Activated CD8-positive, alpha-beta memory T cell treated with anti-CD3 and anti-CD28 coated beads, Interleukin-2, amount 10 ng/mL, durations not matched to agents 7 days and 5 days (primary cell): Measurements from ENCODE around the gene HSD17B14. TPM values are rescaled to one million over a fixed set of nuclear protein-coding genes. Genes with fewer than 3 reads are reported as not detected.

Source experiments
- ATAC-seq: fragments of 150-1000 bp; cut with Tn5 transposase; one replicate; pipeline ENCODE4 v1.10.0; 2021; ENCODE audit warnings: moderate library complexity
- CTCF ChIA-PET: fragments of 350-600 bp; sonication (Branson Sonifier 250); formaldehyde crosslinking; loops from one replicate; lab custom pipeline; 2021; ENCODE audit warnings: antibody characterized with exemption; lab: Charles Lee
- DNase-seq: peaks from one replicate; pipeline ENCODE4 v3.0.0-alpha.2; 2020
- H3K27ac Mint-ChIP-seq: one replicate; pipeline ENCODE4 v1.8.0; 2021; ENCODE audit warnings: mild to moderate bottlenecking, mixed read lengths
- H3K27me3 Mint-ChIP-seq: one replicate; pipeline ENCODE4 v1.8.0; 2021; ENCODE audit warnings: mixed read lengths
- H3K36me3 Mint-ChIP-seq: one replicate; pipeline ENCODE4 v1.8.0; 2021; ENCODE audit warnings: mild to moderate bottlenecking, mixed read lengths
- H3K4me1 Mint-ChIP-seq: one replicate; pipeline ENCODE4 v1.8.0; 2021; ENCODE audit warnings: mixed read lengths
- H3K4me3 Mint-ChIP-seq: one replicate; pipeline ENCODE4 v1.8.0; 2021; ENCODE audit warnings: mild to moderate bottlenecking, moderate library complexity, mixed read lengths
- H3K9me3 Mint-ChIP-seq: one replicate; pipeline ENCODE4 v1.8.0; 2022; ENCODE audit warnings: low read depth, mixed read lengths
- total RNA-seq, 2 experiments: library from RNA; stranded (reverse); gene quantifications; one replicate each; pipeline ENCODE4 v1.2.3, GENCODE V29; 2021

HSD17B14 gene
- total RNA-seq, 2 experiments from 2014 or later, result 0.38 to 0.59 TPM

- Mint-ChIP-seq H3K4me1 (peaks cover 16% of the 10 kb centered on the region), H3K27me3 (no peaks in the 10 kb centered on the region), H3K4me3 (peak overlapping the region; percentile 76), H3K36me3 (no peaks in the 10 kb centered on the region), H3K9me3 (no peaks in the 10 kb centered on the region), H3K27ac (peak overlapping the region; percentile 49)
- CTCF ChIA-PET, result interaction anchor here (0.8 to 3.7 kb wide), 9 partner anchors 26 to 191 kb away, joined by 3 to 65 read pairs (median 9); partner anchors contain the start of genes BCAT2, CA11 and NUCB1
- peak; percentile 86 for ATAC-seq
- peak; percentile 93 for DNase-seq
Measured at GRCh38 chr19:48837051-48837524, 797 bp upstream of the HSD17B14 start.

GRCh38 chr19:48835734-48836088 is 580 bp downstream of the HSD17B14 start:
- CTCF ChIA-PET, result interaction anchor here (0.7 to 3.7 kb wide), 19 partner anchors 9 to 190 kb away, joined by 3 to 65 read pairs (median 4); partner anchors contain the start of genes BCAT2, CA11, NUCB1 and RUVBL2
- peak; percentile 97 for DNase-seq
- H3K4me1 Mint-ChIP-seq, result peaks cover 16% of the 10 kb centered on the region
- H3K9me3 Mint-ChIP-seq, result no peaks in the 10 kb centered on the region
- peak overlapping the region; percentile 76 for H3K4me3 Mint-ChIP-seq
- peak overlapping the region; percentile 86 for H3K27ac Mint-ChIP-seq
- H3K27me3 Mint-ChIP-seq, result no peaks in the 10 kb centered on the region
- peak; percentile 92 for ATAC-seq
- H3K36me3 Mint-ChIP-seq, result no peaks in the 10 kb centered on the region

- H3K4me1 Mint-ChIP-seq, result peaks cover 16% of the 10 kb centered on the region
- no peaks in the 10 kb centered on the region for H3K27me3 Mint-ChIP-seq
- CTCF ChIA-PET, result interaction anchor here (1.9 kb wide), 2 partner anchors 38 to 46 kb away, joined by 8 to 9 read pairs; no protein-coding TSS in a partner anchor
- H3K36me3 Mint-ChIP-seq, result no peaks in the 10 kb centered on the region
- ATAC-seq (no peak), DNase-seq (no peak)
- no peak overlapping the region for H3K4me3 Mint-ChIP-seq
- H3K9me3 Mint-ChIP-seq, result no peaks in the 10 kb centered on the region
- no peak overlapping the region for H3K27ac Mint-ChIP-seq
Measured at GRCh38 chr19:48833977-48834376, 2.3 kb downstream of the HSD17B14 start.

- CTCF ChIA-PET, result interaction anchor here (1.9 kb wide), 2 partner anchors 37 to 45 kb away, joined by 8 to 9 read pairs; no protein-coding TSS in a partner anchor
- Mint-ChIP-seq H3K27me3 (no peaks in the 10 kb centered on the region), H3K4me3 (no peak overlapping the region), H3K4me1 (peaks cover 16% of the 10 kb centered on the region), H3K36me3 (no peaks in the 10 kb centered on the region), H3K27ac (no peak overlapping the region), H3K9me3 (no peaks in the 10 kb centered on the region)
- ATAC-seq (no peak), DNase-seq (no peak)
Measured at GRCh38 chr19:48833049-48833448, 3.2 kb downstream of the HSD17B14 start.

GRCh38 chr19:48830965-48831364 is 5.3 kb downstream of the HSD17B14 start:
- ATAC-seq (no peak), DNase-seq (no peak)
- no peak overlapping the region for H3K4me3 Mint-ChIP-seq
- H3K36me3 Mint-ChIP-seq, result no peaks in the 10 kb centered on the region
- CTCF ChIA-PET, result interaction anchor here (1.4 to 1.5 kb wide), 2 partner anchors 12 to 36 kb away, joined by 6 to 7 read pairs; no protein-coding TSS in a partner anchor
- no peak overlapping the region for H3K27ac Mint-ChIP-seq
- peaks cover 5% of the 10 kb centered on the region for H3K4me1 Mint-ChIP-seq
- H3K9me3 Mint-ChIP-seq, result no peaks in the 10 kb centered on the region
- no peaks in the 10 kb centered on the region for H3K27me3 Mint-ChIP-seq

GRCh38 chr19:48830088-48830487 is 6.2 kb downstream of the HSD17B14 start:
- no peaks in the 10 kb centered on the region for H3K27me3 Mint-ChIP-seq
- no peaks in the 10 kb centered on the region for H3K36me3 Mint-ChIP-seq
- no peaks in the 10 kb centered on the region for H3K9me3 Mint-ChIP-seq
- ATAC-seq, result no peak
- CTCF ChIA-PET, result interaction anchor here (1.2 to 4.0 kb wide), 4 partner anchors 12 to 243 kb away, joined by 3 to 27 read pairs (median 6); no protein-coding TSS in a partner anchor
- no peak overlapping the region for H3K4me3 Mint-ChIP-seq
- no peak overlapping the region for H3K27ac Mint-ChIP-seq
- no peak for DNase-seq
- H3K4me1 Mint-ChIP-seq, result no peaks in the 10 kb centered on the region

GRCh38 chr19:48826606-48827020 is 9.7 kb downstream of the HSD17B14 start:
- Mint-ChIP-seq H3K27ac (no peak overlapping the region), H3K9me3 (no peaks in the 10 kb centered on the region), H3K4me3 (no peak overlapping the region), H3K4me1 (no peaks in the 10 kb centered on the region), H3K36me3 (no peaks in the 10 kb centered on the region), H3K27me3 (no peaks in the 10 kb centered on the region)
- DNase-seq (no peak), ATAC-seq (no peak)
- CTCF ChIA-PET, result interaction anchor here (0.6 to 4.0 kb wide), 6 partner anchors 15 to 151 kb away, joined by 3 to 27 read pairs (median 4); no protein-coding TSS in a partner anchor

GRCh38 chr19:48822514-48822913 is 13.8 kb downstream of the HSD17B14 start:
- no peaks in the 10 kb centered on the region for H3K36me3 Mint-ChIP-seq
- no peaks in the 10 kb centered on the region for H3K27me3 Mint-ChIP-seq
- no peak for ATAC-seq
- H3K4me3 Mint-ChIP-seq, result no peak overlapping the region
- no peak overlapping the region for H3K27ac Mint-ChIP-seq
- CTCF ChIA-PET, result interaction anchor here (1.0 kb wide), 1 partner anchor 27 kb away, joined by 3 read pairs; no protein-coding TSS in a partner anchor
- H3K4me1 Mint-ChIP-seq, result no peaks in the 10 kb centered on the region
- no peak for DNase-seq
- no peaks in the 10 kb centered on the region for H3K9me3 Mint-ChIP-seq

GRCh38 chr19:48821633-48822032 is 14.7 kb downstream of the HSD17B14 start:
- no peak for ATAC-seq
- Mint-ChIP-seq H3K4me1 (no peaks in the 10 kb centered on the region), H3K27ac (no peak overlapping the region), H3K4me3 (no peak overlapping the region), H3K27me3 (no peaks in the 10 kb centered on the region), H3K9me3 (no peaks in the 10 kb centered on the region), H3K36me3 (no peaks in the 10 kb centered on the region)
- DNase-seq, result no peak
- CTCF ChIA-PET, result interaction anchor here (0.9 to 1.4 kb wide), 2 partner anchors 21 to 25 kb away, joined by 3 to 4 read pairs; no protein-coding TSS in a partner anchor

- Mint-ChIP-seq H3K4me3 (no peak overlapping the region), H3K9me3 (no peaks in the 10 kb centered on the region), H3K4me1 (peaks cover 4% of the 10 kb centered on the region), H3K36me3 (no peaks in the 10 kb centered on the region), H3K27ac (no peak overlapping the region), H3K27me3 (no peaks in the 10 kb centered on the region)
- CTCF ChIA-PET, result no interaction called here
- ATAC-seq (no peak), DNase-seq (no peak)
Measured at GRCh38 chr19:48819366-48819816, 16.9 kb downstream of the HSD17B14 start.

GRCh38 chr19:48818234-48818820 is 18.0 kb downstream of the HSD17B14 start:
- CTCF ChIA-PET, result no interaction called here
- DNase-seq (no peak), ATAC-seq (no peak)
- H3K9me3 Mint-ChIP-seq, result no peaks in the 10 kb centered on the region
- no peaks in the 10 kb centered on the region for H3K36me3 Mint-ChIP-seq
- H3K27ac Mint-ChIP-seq, result no peak overlapping the region
- no peak overlapping the region for H3K4me3 Mint-ChIP-seq
- peaks cover 4% of the 10 kb centered on the region for H3K4me1 Mint-ChIP-seq
- H3K27me3 Mint-ChIP-seq, result no peaks in the 10 kb centered on the region

- no peaks in the 10 kb centered on the region for H3K36me3 Mint-ChIP-seq
- no peaks in the 10 kb centered on the region for H3K9me3 Mint-ChIP-seq
- no peak overlapping the region for H3K4me3 Mint-ChIP-seq
- DNase-seq (no peak), ATAC-seq (no peak)
- no peaks in the 10 kb centered on the region for H3K27me3 Mint-ChIP-seq
- CTCF ChIA-PET, result interaction anchor here (1.3 kb wide), 1 partner anchor 22 kb away, joined by 7 read pairs; no protein-coding TSS in a partner anchor
- peaks cover 4% of the 10 kb centered on the region for H3K4me1 Mint-ChIP-seq
- H3K27ac Mint-ChIP-seq, result no peak overlapping the region
Measured at GRCh38 chr19:48817585-48818124, 18.6 kb downstream of the HSD17B14 start.

GRCh38 chr19:48815870-48816501 is 20.3 kb downstream of the HSD17B14 start:
- Mint-ChIP-seq H3K9me3 (no peaks in the 10 kb centered on the region), H3K4me3 (no peak overlapping the region), H3K4me1 (peaks cover 9% of the 10 kb centered on the region), H3K27me3 (no peaks in the 10 kb centered on the region), H3K27ac (no peak overlapping the region), H3K36me3 (no peaks in the 10 kb centered on the region)
- DNase-seq (no peak), ATAC-seq (no peak)
- CTCF ChIA-PET, result interaction anchor here (0.7 to 2.1 kb wide), 5 partner anchors 9 to 177 kb away, joined by 3 to 8 read pairs (median 4); partner anchors contain the start of genes GYS1 and RUVBL2
